ENCODE results near the gene CCND3. TPM values are rescaled to one million over a fixed set of nuclear protein-coding genes. Genes with fewer than 3 reads are reported as not detected.
A peak's percentile ranks its signal among the peaks of the same experiment; 100 is the strongest.

Gene CCND3
- total and polyA plus RNA-seq, 10 of the 15 experiments (the other 5 are each of a cell fraction or from before 2014, with no cell fraction given) = 6.0 to 86.4 (median 31.5) TPM

GRCh38 chr6:41941280-41942066 lies at the start of gene CCND3 (continued):
- TF ChIP-seq CUX1 (IDR thresholded peaks at IDR 0.05; ENCODE audit: insufficient replicate concordance, low read depth, low read length) (no peak), ZNF622 (IDR thresholded peaks at IDR 0.05) (no peak), IRF5 (IDR thresholded peaks at IDR 0.05; ENCODE audit: borderline replicate concordance) (no peak), SIX5 (IDR thresholded peaks at IDR 0.05; ENCODE audit: low read depth, low read length, severe bottlenecking) (no peak), NR2C2 (IDR thresholded peaks at IDR 0.05; ENCODE audit: borderline replicate concordance, control insufficient read depth, insufficient read length, low read depth) (no peak), MYC (IDR thresholded peaks at IDR 0.05; ENCODE audit: insufficient read depth, insufficient read length, insufficient replicate concordance, low read length, severe bottlenecking) (no peak), E4F1 (IDR thresholded peaks at IDR 0.05; ENCODE audit: borderline replicate concordance, partially characterized antibody) (peak; percentile 38), PAX5 (IDR thresholded peaks at IDR 0.05; ENCODE audit: borderline replicate concordance, low read depth, low read length) (no peak), NBN (IDR thresholded peaks at IDR 0.05) (no peak), KAT2A (conservative IDR thresholded peaks at IDR 0.05; ENCODE audit: control insufficient read depth, low read depth, low read length) (no peak), ZNF592 (IDR thresholded peaks at IDR 0.05) (no peak), ATF7 (IDR thresholded peaks at IDR 0.05; ENCODE audit: low read depth) (no peak), MTA2 (IDR thresholded peaks at IDR 0.05; ENCODE audit: low read depth) (no peak), USF1 (IDR thresholded peaks at IDR 0.05; ENCODE audit: borderline replicate concordance, extremely low read length, insufficient read depth, low read depth, low read length) (no peak)

All from GM12878 (cell line).